ENCODE data around the gene MBD3L1.

Gene MBD3L1

DNA sequence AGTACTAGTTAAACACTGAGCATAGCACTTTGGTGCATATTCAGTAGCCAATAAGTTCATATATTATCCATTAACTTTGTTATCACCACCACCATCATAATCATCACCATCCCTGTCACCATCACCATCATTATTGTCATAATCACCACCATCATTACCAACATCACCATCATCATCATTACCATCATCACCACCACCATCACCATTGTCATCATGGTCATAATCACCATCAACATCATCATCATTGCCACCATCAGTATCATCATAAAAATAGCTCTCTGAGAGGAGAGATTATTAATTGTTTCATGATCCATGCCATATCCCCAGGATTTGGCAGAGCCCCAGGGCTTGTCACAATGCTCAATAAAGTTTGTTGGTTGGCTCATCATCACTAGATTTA lies 49.3 kb downstream of the MBD3L1 start:
- DNase-seq (ENCODE audit: low read depth) = no peak

DNA sequence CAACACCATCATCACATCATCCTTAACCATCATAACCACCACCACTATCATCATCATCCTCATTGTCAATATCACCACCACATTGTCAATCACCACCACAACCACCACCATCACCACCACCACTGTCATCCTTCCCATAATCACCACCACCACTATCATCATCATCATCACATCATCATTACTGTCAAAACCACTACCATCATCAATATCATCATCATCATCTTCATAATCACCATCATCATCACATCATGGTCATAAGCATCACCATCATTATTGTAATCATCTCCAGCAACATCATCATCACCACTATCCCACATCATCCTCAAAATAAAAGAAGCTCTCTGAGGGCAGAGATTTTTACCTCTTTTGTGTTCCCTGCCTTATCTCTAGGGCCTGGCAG lies 52.2 kb downstream of the MBD3L1 start:
- DNase-seq (ENCODE audit: low read depth) = no peak

GRCh38 chr19:8887364-8887763 lies 55.2 kb downstream of the MBD3L1 start:
- no peak for DNase-seq (ENCODE audit: low read depth)

GRCh38 chr19:8890260-8890659 lies 58.1 kb downstream of the MBD3L1 start:
- no peak for DNase-seq (ENCODE audit: low read depth)
